Sigmoid colon (tissue), 3 donors: ENCODE results near the gene SPACA6.
"Not testable (repeated sequence)": the region's sequence is repeated elsewhere in the genome, so short reads cannot be mapped to it uniquely, and the experiment has no call there.

Source experiments
- CTCF ChIP-seq, 4 experiments: fragments of 450-650 bp in 3 of 4; fragments of 200-600 bp in 1 of 4; IDR thresholded peaks; one replicate each; pipeline ENCODE4 v1.5.1; 2016 to 2019; ENCODE audit warnings: antibody characterized with exemption in 4 of 4, mild to moderate bottlenecking in 3 of 4, moderate library complexity in 2 of 4
- POLR2A ChIP-seq, 2 donors: fragments of 450-650 bp; IDR thresholded peaks; one replicate each; pipeline ENCODE4 v1.6.1; 2016; ENCODE audit warnings: antibody characterized with exemption in 2 of 2, mild to moderate bottlenecking in 2 of 2, moderate library complexity in 2 of 2

GRCh38 chr19:51738523-51738922 lies 45.4 kb downstream of the SPACA6 start:
- TF ChIP-seq POLR2A, CTCF (IDR thresholded peaks at IDR 0.05): not testable (repeated sequence)
